ENCODE data around the gene ZNF691. TPM values are rescaled to one million over a fixed set of nuclear protein-coding genes. Genes with fewer than 3 reads are reported as not detected.
A peak's percentile ranks its signal among the peaks of the same experiment; 100 is the strongest.
"Not testable (repeated sequence)": the region's sequence is repeated elsewhere in the genome, so short reads cannot be mapped to it uniquely, and the experiment has no call there.

The ZNF691 gene
- total RNA-seq, 6 donors from 2014 or later, result 7.0 to 17.8 (median 9.4) TPM

GRCh38 chr1:42806171-42806570, 40.2 kb upstream of the ZNF691 start:
- Histone ChIP-seq H3K36me3 (peaks cover 0 to 16% (median 2%) of the 10 kb centered on the region in 4 donors), H3K27me3 (no peaks in the 10 kb centered on the region), H3K27ac (no peak overlapping the region), H3K4me3 (no peak overlapping the region), H3K9me3 (no peaks in the 10 kb centered on the region), H3K4me1 (no peaks in the 10 kb centered on the region)
- DNase-seq (no peak), ATAC-seq (ENCODE audit: low FRiP score in 2 of 2) (no peak)
- no peak for TF ChIP-seq EP300 (IDR thresholded peaks at IDR 0.05)
- TF ChIP-seq, protein P1, sequence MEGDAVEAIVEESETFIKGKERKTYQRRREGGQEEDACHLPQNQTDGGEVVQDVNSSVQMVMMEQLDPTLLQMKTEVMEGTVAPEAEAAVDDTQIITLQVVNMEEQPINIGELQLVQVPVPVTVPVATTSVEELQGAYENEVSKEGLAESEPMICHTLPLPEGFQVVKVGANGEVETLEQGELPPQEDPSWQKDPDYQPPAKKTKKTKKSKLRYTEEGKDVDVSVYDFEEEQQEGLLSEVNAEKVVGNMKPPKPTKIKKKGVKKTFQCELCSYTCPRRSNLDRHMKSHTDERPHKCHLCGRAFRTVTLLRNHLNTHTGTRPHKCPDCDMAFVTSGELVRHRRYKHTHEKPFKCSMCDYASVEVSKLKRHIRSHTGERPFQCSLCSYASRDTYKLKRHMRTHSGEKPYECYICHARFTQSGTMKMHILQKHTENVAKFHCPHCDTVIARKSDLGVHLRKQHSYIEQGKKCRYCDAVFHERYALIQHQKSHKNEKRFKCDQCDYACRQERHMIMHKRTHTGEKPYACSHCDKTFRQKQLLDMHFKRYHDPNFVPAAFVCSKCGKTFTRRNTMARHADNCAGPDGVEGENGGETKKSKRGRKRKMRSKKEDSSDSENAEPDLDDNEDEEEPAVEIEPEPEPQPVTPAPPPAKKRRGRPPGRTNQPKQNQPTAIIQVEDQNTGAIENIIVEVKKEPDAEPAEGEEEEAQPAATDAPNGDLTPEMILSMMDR (IDR thresholded peaks at IDR 0.05), result no peak
- no peak for TF ChIP-seq POLR2A (IDR thresholded peaks at IDR 0.05)
- no peak for TF ChIP-seq POLR2AphosphoS5 (IDR thresholded peaks at IDR 0.05)

- TF ChIP-seq, protein P1 (IDR thresholded peaks at IDR 0.05), result no peak
- TF ChIP-seq POLR2A (IDR thresholded peaks at IDR 0.05) (no peak), EP300 (IDR thresholded peaks at IDR 0.05) (no peak), POLR2AphosphoS5 (IDR thresholded peaks at IDR 0.05) (no peak)
Observed at GRCh38 chr1:42806593-42806992, 39.8 kb upstream of the ZNF691 start.

GRCh38 chr1:42807056-42807668, 39.3 kb upstream of the ZNF691 start:
- TF ChIP-seq EP300 (IDR thresholded peaks at IDR 0.05) (no peak), POLR2AphosphoS5 (IDR thresholded peaks at IDR 0.05) (no peak), POLR2A (IDR thresholded peaks at IDR 0.05) (no peak)
- TF ChIP-seq, protein P1 (IDR thresholded peaks at IDR 0.05), result no peak
- ATAC-seq (ENCODE audit: low FRiP score in 2 of 2) (no peak), DNase-seq (no peak)
- H3K4me1 ChIP-seq, result no peaks in the 10 kb centered on the region
- H3K9me3 ChIP-seq, result no peaks in the 10 kb centered on the region
- H3K36me3 ChIP-seq, result peaks cover 0 to 18% (median 2%) of the 10 kb centered on the region in 4 donors
- no peak overlapping the region for H3K27ac ChIP-seq
- no peak overlapping the region for H3K4me3 ChIP-seq
- no peaks in the 10 kb centered on the region for H3K27me3 ChIP-seq

More at GRCh38 chr1:42806593-42806992, 39.8 kb upstream of the ZNF691 start:
- no peak overlapping the region for H3K27ac ChIP-seq
- DNase-seq (no peak), ATAC-seq (ENCODE audit: low FRiP score in 2 of 2) (no peak)
- no peaks in the 10 kb centered on the region for H3K4me1 ChIP-seq
- no peak overlapping the region for H3K4me3 ChIP-seq
- peaks cover 0 to 18% (median 2%) of the 10 kb centered on the region in 4 donors for H3K36me3 ChIP-seq
- H3K27me3 ChIP-seq, result no peaks in the 10 kb centered on the region
- H3K9me3 ChIP-seq, result no peaks in the 10 kb centered on the region
- 94 to 97% methylated on average over 5 of the region's 5 CpGs for WGBS, 2 donors

DNA sequence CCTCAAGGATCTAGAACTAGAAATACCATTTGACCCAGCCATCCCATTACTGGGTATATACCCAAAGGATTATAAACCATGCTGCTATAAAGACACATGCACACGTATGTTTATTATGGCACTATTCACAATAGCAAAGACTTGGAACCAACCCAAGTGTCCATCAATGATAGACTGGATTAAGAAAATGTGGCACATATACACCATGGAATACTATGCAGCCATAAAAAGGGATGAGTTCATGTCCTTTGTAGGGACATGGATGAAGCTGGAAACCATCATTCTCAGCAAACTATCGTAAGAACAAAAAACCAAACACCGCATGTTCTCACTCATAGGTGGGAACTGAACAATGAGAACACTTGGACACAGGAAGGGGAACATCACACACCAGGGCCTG, 31.6 kb upstream of the ZNF691 start:
- not testable (repeated sequence) for DNase-seq; H3K4me3 ChIP-seq; H3K27ac ChIP-seq; H3K36me3 ChIP-seq; H3K27me3 ChIP-seq; ATAC-seq (ENCODE audit: low FRiP score in 2 of 2); H3K9me3 ChIP-seq
- 90 to 100% methylated on average over 3 of the region's 3 CpGs for WGBS, 2 donors
- H3K4me1 ChIP-seq, result peaks cover 17 to 26% (median 20%) of the 10 kb centered on the region in 4 donors

GRCh38 chr1:42815941-42816584, 30.4 kb upstream of the ZNF691 start:
- H3K9me3 ChIP-seq, result no peaks in the 10 kb centered on the region
- ATAC-seq (ENCODE audit: low FRiP score in 2 of 2) (peak in 1 of 2 donors; percentile 9), DNase-seq (no peak)
- peak overlapping the region in 3 of 4 donors; percentile 63 to 75 (median 68) for H3K4me3 ChIP-seq
- peaks cover 17 to 26% (median 20%) of the 10 kb centered on the region in 4 donors for H3K4me1 ChIP-seq
- peak overlapping the region; percentile 97 to 98 (median 98) for H3K27ac ChIP-seq
- TF ChIP-seq, protein P1 (IDR thresholded peaks at IDR 0.05), result no peak
- H3K27me3 ChIP-seq, result no peaks in the 10 kb centered on the region
- WGBS, 2 donors, result 28 to 30% methylated on average over 7 of the region's 7 CpGs
- peaks cover 0 to 3% (median 0%) of the 10 kb centered on the region in 4 donors for H3K36me3 ChIP-seq
